SU-DHL-6 (cell line): Measurements from ENCODE around the gene SFI1.

Experiments used
- CTCF ChIP-seq: fragments of 200-600 bp; sonication (generic); IDR thresholded peaks from one replicate; pipeline ENCODE4 v1.5.1; 2017; ENCODE audit warnings: antibody characterized with exemption, mild to moderate bottlenecking, low read length, moderate library complexity; ENCODE audit not compliant: insufficient read depth, poor library complexity, severe bottlenecking
- EZH2phosphoT487 ChIP-seq: fragments of 200-600 bp; sonication (generic), shearing (Covaris generic); conservative IDR thresholded peaks from 2 replicates; pipeline ENCODE4 v1.6.1; 2018; ENCODE audit warnings: mild to moderate bottlenecking, antibody characterized with exemption, low read length, moderate library complexity, mixed read lengths

GRCh38 chr22:31492151-31492550 is 4.2 kb upstream of the SFI1 start:
- no peak for TF ChIP-seq CTCF
- no peak for TF ChIP-seq EZH2phosphoT487
